Coronary artery (tissue), 2 donors: ENCODE measurements around the gene TTF2.
"Not testable (repeated sequence)": the region's sequence is repeated elsewhere in the genome, so short reads cannot be mapped to it uniquely, and the experiment has no call there.

Experiments used
- DNase-seq: peaks from one replicate; pipeline ENCODE4 v3.0.0-alpha.2; 2017; ENCODE audit warnings: low spot score
- H3K27ac ChIP-seq, 2 donors: fragments of 200-600 bp; sonication (generic); one replicate each; pipeline ENCODE4 v1.5.1; 2016 to 2019
- H3K4me3 ChIP-seq: fragments of 200-600 bp; sonication (generic); 2 replicates; pipeline ENCODE4 v1.5.1; 2016; ENCODE audit warnings: mild to moderate bottlenecking, moderate library complexity
- CTCF ChIP-seq: fragments of 200-600 bp; sonication (generic); IDR thresholded peaks from one replicate; pipeline ENCODE4 v1.5.1; 2019; ENCODE audit warnings: antibody characterized with exemption

TTF2 gene

GRCh38 chr1:117147856-117148588 is 87.9 kb downstream of the TTF2 start:
- DNase-seq: no peak
- H3K4me3 ChIP-seq: no peak overlapping the region
- no peak for TF ChIP-seq CTCF
- no peak overlapping the region for H3K27ac ChIP-seq

- no peak for TF ChIP-seq CTCF
- Histone ChIP-seq H3K4me3 (no peak overlapping the region), H3K27ac (no peak overlapping the region)
- no peak for DNase-seq
These were observed 90.2 kb downstream of the TTF2 start for GRCh38 chr1:117150316-117150715.

- not testable (repeated sequence) for H3K4me3 ChIP-seq, DNase-seq
These were observed 91.2 kb downstream of the TTF2 start for GRCh38 chr1:117151305-117151704.

More at GRCh38 chr1:117151305-117151704, 91.2 kb downstream of the TTF2 start:
- not testable (repeated sequence) for H3K27ac ChIP-seq
